ENCODE results near the gene ITGA8.

Gene ITGA8

GRCh38 chr10:15700078-15700674, 19.5 kb downstream of the ITGA8 start:
- H3K4me3 ChIP-seq, result no peak overlapping the region
- no peak overlapping the region for H3K27ac ChIP-seq
- TF ChIP-seq CTCF (IDR thresholded peaks at IDR 0.05), result no peak
- no peak for DNase-seq (ENCODE audit: low spot score)

DNA sequence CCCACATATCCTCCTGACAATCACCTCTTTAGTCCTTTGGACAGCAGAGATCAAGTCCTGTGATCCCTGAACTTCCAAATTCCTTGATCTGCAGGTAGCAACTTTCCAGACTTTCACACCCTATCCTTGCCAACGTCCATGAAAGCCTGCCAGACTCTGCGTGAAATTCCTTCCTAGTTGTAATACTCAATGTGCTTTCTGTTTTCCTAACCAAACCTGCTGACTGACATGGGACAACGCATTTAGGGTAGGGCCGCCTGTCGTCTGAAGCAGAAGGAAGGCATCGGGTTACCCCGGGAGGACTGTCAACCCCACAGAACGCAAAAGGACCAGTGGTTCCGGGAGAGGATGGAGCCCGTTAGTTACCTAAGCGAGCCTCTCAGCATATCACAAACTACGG, 23.9 kb downstream of the ITGA8 start:
- H3K27ac ChIP-seq, result peak overlapping the region; percentile 40 to 41
- no peak for TF ChIP-seq CTCF (IDR thresholded peaks at IDR 0.05)
- no peak for DNase-seq (ENCODE audit: low spot score)
- peak overlapping the region; percentile 29 for H3K4me3 ChIP-seq

DNA sequence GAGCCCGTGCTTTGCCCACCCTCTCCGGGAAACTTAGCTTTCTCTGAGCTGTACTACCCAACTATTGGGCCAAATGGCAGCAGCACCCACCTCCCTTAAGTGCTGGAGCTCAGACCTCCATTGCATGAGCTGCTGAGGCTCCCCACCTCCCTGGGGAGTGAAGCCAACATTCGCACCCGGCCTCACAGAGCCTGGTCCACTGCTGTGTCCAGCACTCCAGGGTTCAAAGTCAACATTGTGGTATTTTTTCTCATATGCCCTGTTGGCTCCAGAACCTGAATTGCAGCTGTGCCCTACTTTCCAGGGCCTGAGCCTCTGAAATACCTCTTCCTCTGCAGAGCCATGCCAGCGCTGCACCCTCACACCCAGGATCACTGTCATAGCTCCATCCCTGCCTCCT, 29.7 kb downstream of the ITGA8 start:
- no peak overlapping the region for H3K4me3 ChIP-seq
- no peak for TF ChIP-seq CTCF (IDR thresholded peaks at IDR 0.05)
- DNase-seq (ENCODE audit: low spot score), result no peak
- peak overlapping the region in 1 of 2 donors; percentile 10 for H3K27ac ChIP-seq

DNA sequence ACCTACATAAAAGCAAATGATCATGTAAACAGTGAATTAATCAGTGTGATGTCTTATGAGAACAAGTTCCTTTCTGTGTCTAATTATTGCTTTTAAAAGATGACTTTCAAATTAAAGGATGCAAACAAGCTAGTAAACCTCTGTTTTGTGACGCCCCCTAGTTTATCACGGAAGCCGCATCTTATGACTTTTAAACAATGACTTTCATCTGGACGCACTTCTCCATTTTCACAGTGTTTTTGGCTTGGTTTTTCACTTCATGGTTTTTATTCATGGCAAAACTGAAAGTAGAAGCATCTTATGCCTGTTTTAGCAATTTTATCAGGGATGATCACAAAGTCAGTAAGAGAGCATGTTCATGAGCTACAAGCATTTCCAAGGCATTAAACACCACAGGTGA, 35.0 kb downstream of the ITGA8 start:
- DNase-seq (ENCODE audit: low spot score), result no peak
- H3K27ac ChIP-seq, result peak overlapping the region in 1 of 2 donors; percentile 20
- no peak for TF ChIP-seq CTCF (IDR thresholded peaks at IDR 0.05)
- no peak overlapping the region for H3K4me3 ChIP-seq

- DNase-seq (ENCODE audit: low spot score), result no peak
- TF ChIP-seq CTCF (IDR thresholded peaks at IDR 0.05), result no peak
- no peak overlapping the region for H3K4me3 ChIP-seq
- H3K27ac ChIP-seq, result no peak overlapping the region
Observed at GRCh38 chr10:15681076-15681475, 38.6 kb downstream of the ITGA8 start.

DNA sequence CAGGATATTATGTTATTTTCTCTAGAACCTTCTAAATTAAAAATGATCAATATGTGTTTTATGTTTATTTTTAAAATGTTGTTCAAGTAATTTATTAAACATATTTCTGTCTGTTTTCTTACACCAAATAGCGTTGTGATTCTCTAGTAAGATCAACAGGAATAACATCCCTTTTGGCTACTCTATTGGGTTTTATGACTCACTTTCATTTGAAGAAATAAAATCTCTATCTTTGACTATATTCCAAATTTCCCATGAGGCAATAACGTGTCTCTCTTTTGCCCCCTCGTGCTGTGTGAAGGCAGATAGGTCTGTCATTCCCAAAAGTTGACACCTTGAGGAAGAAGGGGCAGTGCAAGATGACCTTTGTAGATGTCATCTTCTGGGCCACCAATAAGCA, 40.9 kb downstream of the ITGA8 start:
- no peak overlapping the region for H3K4me3 ChIP-seq
- DNase-seq (ENCODE audit: low spot score), result no peak
- H3K27ac ChIP-seq, result peak overlapping the region; percentile 28 to 69
- no peak for TF ChIP-seq CTCF (IDR thresholded peaks at IDR 0.05)

- no peak overlapping the region for H3K4me3 ChIP-seq
- H3K27ac ChIP-seq, result no peak overlapping the region
- DNase-seq (ENCODE audit: low spot score), result no peak
- no peak for TF ChIP-seq CTCF (IDR thresholded peaks at IDR 0.05)
Observed at GRCh38 chr10:15672469-15672868, 47.3 kb downstream of the ITGA8 start.

All from coronary artery (tissue), 2 donors.